PC-9 (cell line): Measurements from ENCODE around the gene DUS2. TPM values are rescaled to one million over a fixed set of nuclear protein-coding genes. Genes with fewer than 3 reads are reported as not detected.

Source experiments
- BruUV-seq: library from RNA; stranded (reverse); fragments of 400-500 nt; replicated peaks from 2 replicates; lab custom pipeline; 2021; lab: Mats Ljungman, UMichigan
- CTCF ChIA-PET: fragments of 300-600 bp; sonication (Branson Sonifier 250); formaldehyde crosslinking; loops from one replicate; lab custom pipeline; 2022; ENCODE audit warnings: antibody characterized with exemption; lab: Charles Lee
- POLR2A ChIA-PET: fragments of 300-600 bp; sonication (Branson Sonifier 250); formaldehyde crosslinking; loops from one replicate; lab custom pipeline; 2022; ENCODE audit warnings: antibody characterized with exemption; ENCODE audit not compliant: unreplicated experiment; lab: Charles Lee
- DNase-seq, 2 experiments: peaks; one replicate each; pipeline versions ENCODE4 v3.0.0 to v3.0.0-alpha.2; 2015 to 2022; ENCODE audit warnings: mixed read lengths in 1 of 2
- H2AFZ ChIP-seq: fragments of 200-600 bp; sonication (generic); 2 replicates; pipeline ENCODE4 v1.8.1; 2017; ENCODE audit warnings: antibody characterized with exemption
- H3F3A ChIP-seq: fragments of 200-600 bp; sonication (generic); 2 replicates; pipeline ENCODE4 v1.8.1; 2017; ENCODE audit warnings: antibody characterized with exemption, mild to moderate bottlenecking, low read depth; ENCODE audit not compliant: insufficient read depth
- H3K27ac ChIP-seq: fragments of 200-600 bp; sonication (generic); 2 replicates; pipeline ENCODE4 v1.6.1; 2016; ENCODE audit warnings: mixed run types
- H3K27me3 ChIP-seq: fragments of 200-600 bp; sonication (generic); 2 replicates; pipeline ENCODE4 v1.6.1; 2016; ENCODE audit warnings: low read depth, mixed run types; ENCODE audit not compliant: insufficient read depth
- H3K36me3 ChIP-seq: fragments of 200-600 bp; sonication (generic); 2 replicates; pipeline ENCODE4 v1.6.1; 2016; ENCODE audit warnings: low read depth, mixed run types
- H3K4me1 ChIP-seq: fragments of 200-600 bp; sonication (generic); replicated peaks from 2 replicates; pipeline ENCODE4 v1.6.1; 2016; ENCODE audit warnings: mixed run types; ENCODE audit not compliant: insufficient read depth
- H3K4me2 ChIP-seq: fragments of 200-600 bp; sonication (generic); 2 replicates; pipeline ENCODE4 v1.6.1; 2017; ENCODE audit warnings: mixed run types
- H3K4me3 ChIP-seq: fragments of 200-600 bp; sonication (generic); 2 replicates; pipeline ENCODE4 v1.6.1; 2016; ENCODE audit warnings: mixed run types
- H3K79me2 ChIP-seq: fragments of 200-600 bp; sonication (generic); 2 replicates; pipeline ENCODE4 v1.6.1; 2017; ENCODE audit warnings: low read depth, mixed run types
- H3K9me2 ChIP-seq: fragments of 200-600 bp; sonication (generic); 2 replicates; pipeline ENCODE4 v1.8.1; 2017; ENCODE audit warnings: mild to moderate bottlenecking; ENCODE audit not compliant: insufficient read depth
- H3K9me3 ChIP-seq: fragments of 200-600 bp; sonication (generic); 2 replicates; pipeline ENCODE4 v1.8.1; 2016; ENCODE audit warnings: low read depth; ENCODE audit not compliant: insufficient read depth
- H4K20me1 ChIP-seq: fragments of 200-600 bp; sonication (generic); 2 replicates; pipeline ENCODE4 v1.8.1; 2017; ENCODE audit not compliant: insufficient read depth
- CTCF ChIP-seq: fragments of 200-600 bp; sonication (generic); conservative IDR thresholded peaks from 2 replicates; pipeline ENCODE4 v1.6.1; 2017; ENCODE audit warnings: mixed run types, antibody characterized with exemption, mild to moderate bottlenecking, moderate library complexity
- EZH2 ChIP-seq: fragments of 200-600 bp; sonication (generic); IDR thresholded peaks from 2 replicates; pipeline ENCODE4 v1.8.0; 2017; ENCODE audit warnings: antibody characterized with exemption, low read depth
- intact Hi-C: fragments of 100-400 bp; cut with micrococcal nuclease; formaldehyde crosslinking; loops from one replicate; pipeline ENCODE4 v1.10.0; 2022; ENCODE audit not compliant: unreplicated experiment
- total RNA-seq: library from RNA; stranded (reverse); gene quantifications from 2 replicates; pipeline ENCODE4 v1.2.3, GENCODE V29; 2021

Gene DUS2
- total RNA-seq, 1 experiment from 2014 or later: 29.7 TPM

DNA sequence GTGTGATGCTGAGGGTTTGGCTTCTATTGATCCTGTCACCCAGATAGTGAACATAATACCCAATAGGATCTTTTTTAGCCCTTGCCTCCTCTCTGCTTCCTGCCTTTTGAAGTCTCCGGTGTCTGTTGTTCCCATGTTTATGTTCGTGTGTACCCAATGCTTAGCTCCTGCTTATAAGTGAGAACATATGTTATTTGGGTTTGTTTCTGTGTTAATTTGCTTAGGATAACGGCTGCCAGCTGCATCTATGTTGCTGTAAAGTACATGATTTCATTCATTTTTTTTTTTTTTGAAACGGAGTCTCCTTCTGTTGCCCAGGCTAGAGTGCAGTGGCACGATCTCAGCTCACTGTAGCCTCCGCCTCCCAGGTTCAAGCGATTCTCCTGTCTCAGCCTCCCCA lies 23.0 kb downstream of the DUS2 start:
- Histone ChIP-seq H4K20me1 (no peaks in the 10 kb centered on the region), H3K27ac (no peak overlapping the region), H3K36me3 (peaks cover 7% of the 10 kb centered on the region), H3K79me2 (no peaks in the 10 kb centered on the region), H3K9me2 (no peaks in the 10 kb centered on the region), H3F3A (no peaks in the 10 kb centered on the region), H3K9me3 (no peaks in the 10 kb centered on the region), H3K27me3 (no peaks in the 10 kb centered on the region), H3K4me3 (no peak overlapping the region), H3K4me1 (no peaks in the 10 kb centered on the region), H3K4me2 (no peak overlapping the region), H2AFZ (no peak overlapping the region)
- no TSS peak for BruUV-seq
- no peak for DNase-seq
- intact Hi-C loops: loop anchor here (10.0 kb wide), 1 partner anchor 101 kb away; the partner anchor contains the start of gene LCAT
- POLR2A ChIA-PET: no interaction called here
- CTCF ChIA-PET: no interaction called here
- TF ChIP-seq EZH2 (no peak), CTCF (no peak)

DNA sequence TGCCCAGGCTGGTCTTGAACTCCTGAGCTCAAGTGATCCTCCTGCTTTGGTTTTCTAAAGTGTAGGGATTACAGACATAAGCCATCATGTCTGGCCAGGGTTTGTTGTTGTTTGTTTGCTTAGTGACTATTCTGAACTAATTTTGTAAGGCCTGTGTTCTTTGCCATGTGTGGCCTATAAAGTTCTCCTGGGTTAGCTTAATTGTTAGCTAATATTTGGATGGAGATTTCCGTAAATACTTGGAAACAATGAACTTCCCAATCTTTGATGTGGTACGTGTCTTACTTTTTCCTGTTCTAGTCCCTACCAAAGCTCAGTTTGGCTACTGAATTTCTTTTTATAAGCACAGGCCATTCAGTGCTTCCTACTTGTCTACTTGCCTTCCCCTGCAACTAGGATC lies 24.9 kb downstream of the DUS2 start:
- ChIA-PET POLR2A (no interaction called here), CTCF (no interaction called here)
- H3K9me3 ChIP-seq: no peaks in the 10 kb centered on the region
- DNase-seq: no peak
- no peaks in the 10 kb centered on the region for H3F3A ChIP-seq
- H3K27ac ChIP-seq: no peak overlapping the region
- intact Hi-C loops: loop anchor here (10.0 kb wide), 1 partner anchor 103 kb away; the partner anchor contains the start of gene LCAT
- H3K4me2 ChIP-seq: no peak overlapping the region
- no peaks in the 10 kb centered on the region for H3K27me3 ChIP-seq
- no peak overlapping the region for H3K4me3 ChIP-seq
- H3K79me2 ChIP-seq: no peaks in the 10 kb centered on the region
- H3K4me1 ChIP-seq: no peaks in the 10 kb centered on the region
- TF ChIP-seq EZH2 (no peak), CTCF (no peak)
- H3K9me2 ChIP-seq: no peaks in the 10 kb centered on the region
- no TSS peak for BruUV-seq
- H3K36me3 ChIP-seq: peaks cover 7% of the 10 kb centered on the region
- H4K20me1 ChIP-seq: no peaks in the 10 kb centered on the region
- no peak overlapping the region for H2AFZ ChIP-seq

DNA sequence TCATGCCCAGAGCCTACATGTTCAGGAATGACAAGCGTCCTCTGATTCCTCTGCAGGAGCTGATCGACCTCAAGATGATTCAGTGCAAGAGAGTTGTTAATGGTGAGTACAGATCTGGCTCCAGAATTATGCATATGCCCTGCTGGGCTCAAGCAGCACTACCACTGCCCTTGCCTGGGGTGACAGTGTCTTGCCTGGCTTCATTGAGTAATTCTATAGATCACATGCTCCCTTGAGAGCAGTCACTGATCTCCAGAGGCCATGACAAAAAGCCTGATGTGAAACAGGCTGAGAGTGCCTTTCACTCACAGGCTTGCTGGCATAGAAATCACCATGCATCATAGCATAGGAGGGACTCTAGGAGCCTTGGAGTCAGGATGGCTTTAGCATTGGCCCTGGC lies 26.4 kb downstream of the DUS2 start:
- no TSS peak for BruUV-seq
- Histone ChIP-seq H3K4me2 (no peak overlapping the region), H4K20me1 (no peaks in the 10 kb centered on the region), H3F3A (no peaks in the 10 kb centered on the region), H3K4me3 (no peak overlapping the region), H3K9me2 (no peaks in the 10 kb centered on the region), H2AFZ (no peak overlapping the region), H3K27me3 (no peaks in the 10 kb centered on the region), H3K27ac (no peak overlapping the region), H3K79me2 (no peaks in the 10 kb centered on the region), H3K4me1 (no peaks in the 10 kb centered on the region), H3K9me3 (no peaks in the 10 kb centered on the region), H3K36me3 (peaks cover 7% of the 10 kb centered on the region)
- POLR2A ChIA-PET: no interaction called here
- CTCF ChIA-PET: no interaction called here
- TF ChIP-seq EZH2 (no peak), CTCF (no peak)
- no peak for DNase-seq
- intact Hi-C loops: loop anchor here (10.0 kb wide), 1 partner anchor 105 kb away; the partner anchor contains the start of gene LCAT
